HG03064 (cell line): ENCODE measurements around the gene ABRAXAS1.
A peak's percentile ranks its signal among the peaks of the same experiment; 100 is the strongest.
"Not testable (repeated sequence)": the region's sequence is repeated elsewhere in the genome, so short reads cannot be mapped to it uniquely, and the experiment has no call there.

ENCODE experiments used
- ATAC-seq: cut with Tn5 transposase; IDR thresholded peaks from one replicate; pipeline ENCODE4 v1.9.1; 2021; ENCODE audit warnings: low read depth; ENCODE audit not compliant: unreplicated experiment

ABRAXAS1 gene

DNA sequence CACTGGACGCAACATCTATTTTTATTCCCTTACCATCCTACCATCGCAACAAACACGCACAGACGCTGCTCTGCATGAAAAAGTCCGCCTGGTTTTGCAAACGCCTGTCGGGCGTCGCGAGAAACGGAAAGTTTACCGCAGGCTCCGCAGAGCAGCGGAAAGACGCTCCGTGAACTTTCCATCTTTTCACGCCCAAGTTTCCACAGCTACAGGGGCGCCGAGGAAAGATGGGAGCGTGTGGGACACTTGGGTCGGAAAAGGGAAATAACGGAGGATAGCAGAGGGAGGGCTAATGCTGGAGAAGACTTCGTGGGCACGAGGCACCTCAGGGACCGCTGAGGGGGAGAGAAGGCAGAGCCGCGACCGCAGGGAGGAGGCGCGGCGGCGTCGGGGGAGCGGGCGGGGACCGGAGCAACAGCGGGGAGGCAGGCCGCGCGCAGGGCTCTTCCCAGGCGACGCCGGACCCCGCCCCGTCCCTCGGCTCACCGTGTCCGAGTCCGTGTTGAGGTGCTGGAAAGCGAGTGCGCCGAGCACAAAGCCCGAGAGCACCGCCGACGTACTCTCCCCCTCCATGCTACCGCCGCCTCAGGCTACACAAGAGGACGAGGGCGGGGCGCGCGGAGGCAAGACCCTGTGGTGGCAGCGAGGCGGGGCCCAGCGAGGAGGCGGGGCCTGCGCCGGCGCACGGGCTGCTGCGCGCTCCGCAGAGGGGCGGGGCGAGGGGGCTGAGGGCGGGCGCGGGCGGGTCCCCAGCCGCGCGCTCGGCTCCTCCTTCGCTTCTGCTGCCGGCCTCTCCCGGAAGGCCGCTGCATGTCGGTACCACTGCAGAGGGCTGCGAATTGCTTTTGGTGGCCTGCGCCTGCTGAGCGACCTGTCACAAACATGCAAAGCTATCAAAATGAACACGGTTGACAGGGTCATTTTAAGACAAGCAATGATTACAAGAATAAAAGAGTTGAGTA is at the start of gene ABRAXAS1:
Gene ABRAXAS1, minus strand, starts transcription at position 601 of the 962 bp plus-strand sequence. Its CDS starts 28 bp downstream, at position 573.
- peak; percentile 99 for ATAC-seq

- no peak for ATAC-seq
Measured at GRCh38 chr4:83527671-83528070, 42.8 kb upstream of the ABRAXAS1 start.

DNA sequence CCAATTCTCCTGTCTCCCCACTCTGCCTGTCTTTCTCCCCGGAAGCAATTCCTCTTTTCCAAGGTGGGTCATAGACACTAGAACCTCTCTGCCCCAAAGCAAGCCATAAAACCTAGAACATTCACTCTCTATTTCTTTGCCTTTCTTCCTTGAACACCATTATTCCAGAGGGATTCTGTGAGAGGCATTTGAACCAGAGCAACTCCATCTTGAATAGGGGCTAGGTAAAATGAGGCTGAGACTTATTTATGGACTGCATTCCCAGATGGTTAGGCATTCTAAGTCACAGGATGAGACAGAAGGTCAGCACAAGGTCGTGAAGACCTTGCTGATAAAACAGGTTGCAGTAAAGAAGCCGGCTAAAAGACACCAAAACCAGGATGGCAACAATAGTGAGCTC is 37.3 kb upstream of the ABRAXAS1 start:
- no peak for ATAC-seq

GRCh38 chr4:83516042-83516772 is 31.3 kb upstream of the ABRAXAS1 start:
- no peak for ATAC-seq

DNA sequence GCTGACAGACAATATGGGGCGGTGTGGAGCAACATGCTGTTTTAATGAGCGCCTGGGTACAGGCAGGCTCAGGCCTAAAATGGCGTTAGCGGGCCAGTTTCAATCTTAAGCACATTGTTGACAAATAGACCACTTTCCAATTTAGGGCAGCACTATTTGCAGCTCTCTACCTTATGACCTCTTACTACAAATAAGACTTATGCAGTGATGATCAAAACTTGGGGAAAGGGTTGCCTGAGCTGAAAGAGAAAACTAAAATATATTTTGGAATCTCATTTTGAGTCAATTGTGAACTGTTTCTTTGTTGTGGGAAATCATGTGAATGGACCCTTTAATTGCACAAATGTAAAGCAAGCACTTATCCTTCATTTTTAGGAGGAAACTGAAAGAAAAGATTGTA is 25.5 kb upstream of the ABRAXAS1 start:
- ATAC-seq, result no peak

DNA sequence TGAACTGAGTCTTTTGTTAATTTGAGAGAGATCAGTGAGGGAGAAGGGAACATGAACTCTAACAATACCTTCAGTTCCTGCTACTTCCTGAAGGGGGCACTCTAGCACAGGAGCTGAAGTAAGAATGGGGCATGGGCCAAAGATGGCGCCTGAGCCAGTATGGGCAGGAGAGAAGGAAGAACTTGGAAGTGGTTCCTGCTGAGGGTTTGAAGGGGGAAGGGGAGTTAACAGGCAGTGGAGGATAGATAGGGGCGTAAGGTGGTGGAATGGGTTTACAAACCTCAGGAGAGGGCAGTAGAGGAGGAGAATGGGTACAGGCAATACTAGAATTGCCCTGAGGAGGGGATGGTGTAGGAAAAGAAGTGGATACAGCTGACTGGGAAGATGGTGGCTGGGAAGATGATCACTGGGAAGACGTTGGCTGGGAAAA is 24.3 kb upstream of the ABRAXAS1 start:
- ATAC-seq, result not testable (repeated sequence)

DNA sequence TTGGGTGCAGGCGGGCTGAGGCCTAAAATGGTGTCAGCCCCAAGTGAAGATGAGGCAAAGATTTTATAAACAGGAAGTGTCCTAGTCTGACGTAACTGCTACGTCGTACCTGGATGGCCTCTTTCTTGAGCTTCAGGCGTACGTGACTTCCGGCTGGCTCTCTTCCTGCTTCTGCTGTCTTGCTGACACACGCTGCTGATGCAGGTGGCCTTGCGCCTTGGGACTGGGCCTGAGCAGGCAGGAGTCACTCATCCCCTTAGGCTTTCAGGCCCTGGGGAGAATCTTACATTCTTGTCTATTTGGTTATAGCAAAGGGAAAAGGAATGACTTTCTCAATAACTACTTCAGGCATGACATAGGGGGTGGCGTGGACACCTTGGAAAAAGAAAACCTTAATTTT is 20.1 kb upstream of the ABRAXAS1 start:
- ATAC-seq, result no peak

- ATAC-seq, result no peak
Measured at GRCh38 chr4:83504503-83504902, 19.6 kb upstream of the ABRAXAS1 start.

DNA sequence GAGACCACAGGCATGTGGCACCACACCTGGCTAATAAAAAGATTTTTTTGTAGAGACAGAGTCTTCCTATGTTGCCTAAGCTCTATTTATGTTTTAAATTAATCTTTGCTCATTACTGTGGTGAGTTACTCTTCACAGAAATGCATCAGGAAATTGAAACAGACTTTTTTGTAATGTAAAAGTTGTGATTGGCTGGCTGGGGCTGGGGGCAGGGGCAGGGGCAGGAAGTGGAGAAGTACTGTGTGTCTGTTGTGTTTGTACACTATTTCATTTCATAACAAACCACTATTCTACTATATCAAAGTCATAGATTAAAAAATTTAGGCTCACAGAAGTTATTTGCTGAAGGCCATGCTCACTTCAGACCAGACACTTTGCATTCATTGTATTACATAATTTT is 19.1 kb upstream of the ABRAXAS1 start:
- ATAC-seq, result no peak

- not testable (repeated sequence) for ATAC-seq
Measured at GRCh38 chr4:83501671-83502070, 16.8 kb upstream of the ABRAXAS1 start.

- ATAC-seq, result no peak
Measured at GRCh38 chr4:83498187-83498586, 13.3 kb upstream of the ABRAXAS1 start.

- ATAC-seq, result not testable (repeated sequence)
Measured at GRCh38 chr4:83496085-83496917, 11.4 kb upstream of the ABRAXAS1 start.

GRCh38 chr4:83490876-83491450 is 6.1 kb upstream of the ABRAXAS1 start:
- ATAC-seq, result no peak

DNA sequence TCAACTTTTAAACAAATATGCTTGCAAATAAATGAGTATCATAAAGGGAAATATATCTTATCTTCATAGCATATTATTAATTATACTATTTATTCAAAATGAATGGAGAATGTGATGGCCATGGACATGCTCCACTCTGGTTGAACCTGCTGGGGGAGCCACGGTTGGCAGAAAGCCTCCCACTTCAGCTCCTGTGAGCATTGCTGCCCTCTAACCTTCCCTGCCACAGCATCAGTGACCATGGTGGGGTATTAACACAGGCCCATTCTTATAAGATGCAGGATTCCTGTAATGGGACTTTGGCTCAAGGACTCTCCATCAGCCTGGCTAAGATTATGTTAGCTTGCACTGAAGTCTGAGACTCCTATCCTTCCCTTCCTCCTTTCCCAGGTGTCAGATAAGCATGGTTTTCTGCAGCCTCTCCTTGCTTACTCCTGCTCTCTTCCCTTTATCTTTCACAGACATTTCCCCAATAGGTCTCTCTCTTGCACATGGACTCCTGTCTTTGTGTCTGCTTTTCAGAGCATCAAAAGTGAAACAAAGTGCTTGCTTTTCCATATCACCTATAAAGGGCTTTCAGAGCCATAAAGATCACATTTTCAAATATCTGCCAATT is 4.9 kb upstream of the ABRAXAS1 start:
- no peak for ATAC-seq

DNA sequence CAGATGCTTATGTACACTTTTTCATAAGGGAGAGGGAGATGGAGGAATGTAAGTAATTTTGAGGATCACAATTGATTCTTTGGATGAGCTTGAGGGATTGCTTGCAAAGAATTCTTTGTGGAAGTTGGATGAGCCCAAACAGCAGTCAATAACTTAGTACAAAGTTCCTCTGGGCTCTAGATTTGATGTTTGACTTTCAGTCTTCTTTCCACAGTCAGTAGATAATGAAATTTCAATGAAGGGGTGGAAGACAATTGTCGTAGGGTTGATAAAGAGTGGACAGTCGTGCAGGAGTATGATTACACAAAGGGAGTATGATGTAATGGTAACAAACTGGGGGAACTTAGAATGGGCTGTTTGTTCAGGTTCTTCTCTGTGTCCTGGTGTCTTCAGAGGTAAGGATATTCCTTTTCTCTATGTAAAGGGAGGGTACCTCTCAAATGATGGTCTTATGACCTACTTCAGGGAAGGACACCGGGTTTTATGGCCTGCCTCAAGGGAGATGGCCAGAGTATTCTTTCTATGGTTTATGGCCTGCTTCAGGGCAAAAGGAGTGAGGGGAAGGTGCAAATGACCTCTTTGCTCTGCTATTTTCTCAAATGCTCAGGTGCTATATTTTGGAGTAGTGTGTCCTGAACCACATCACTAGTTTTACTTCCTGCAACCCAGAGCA is 1.7 kb upstream of the ABRAXAS1 start:
- no peak for ATAC-seq

DNA sequence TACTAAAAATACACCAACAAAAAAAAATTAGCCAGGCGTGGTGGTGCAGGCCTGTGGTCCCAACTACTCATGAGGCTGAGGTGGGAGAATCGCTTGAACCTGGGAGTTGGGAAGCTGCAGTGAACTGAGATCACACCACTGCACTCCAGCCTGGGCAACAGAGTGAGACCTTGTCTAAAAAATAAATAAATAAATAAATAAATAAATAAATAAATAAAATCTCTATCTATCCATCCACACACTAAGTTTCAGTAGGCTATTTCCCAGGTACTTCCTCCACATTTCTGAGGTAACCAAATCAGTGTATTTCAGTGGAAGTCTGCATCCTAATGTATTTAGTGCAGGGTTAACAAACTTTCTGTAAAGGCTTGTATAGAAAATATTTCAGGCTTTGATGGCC is 10.9 kb downstream of the ABRAXAS1 start:
- ATAC-seq, result no peak

- no peak for ATAC-seq
Measured at GRCh38 chr4:83473423-83473822, 11.5 kb downstream of the ABRAXAS1 start.

DNA sequence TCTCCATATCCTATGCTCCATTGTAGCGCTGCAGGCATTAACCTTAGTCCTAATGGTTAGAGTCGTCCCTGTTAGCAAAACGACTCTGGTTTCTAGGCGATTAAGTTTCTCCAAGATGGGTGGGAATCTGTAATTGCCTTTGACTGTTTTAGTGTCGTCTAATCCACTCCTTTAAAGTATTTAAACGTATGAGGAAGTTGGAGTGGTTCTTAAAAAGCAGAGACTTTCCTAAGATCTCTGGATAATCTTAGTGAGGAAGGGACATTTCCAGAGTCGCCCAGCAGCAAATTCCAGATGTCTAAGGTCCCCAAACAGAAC is 28.8 kb downstream of the ABRAXAS1 start:
- no peak for ATAC-seq
